Epithelial cell of proximal tubule (primary cell): ENCODE measurements around the gene LRRC4C. TPM values are rescaled to one million over a fixed set of nuclear protein-coding genes. Genes with fewer than 3 reads are reported as not detected.

Experiments
- DNase-seq: peaks from one replicate; pipeline ENCODE4 v3.0.0-alpha.2; 2011; ENCODE audit warnings: low read depth
- H3K4me3 ChIP-seq: 2 replicates; pipeline ENCODE4 v1.5.1; 2011; ENCODE audit warnings: low read depth, mild to moderate bottlenecking, low read length
- CTCF ChIP-seq: conservative IDR thresholded peaks from 2 replicates; pipeline ENCODE4 v1.5.1; 2012; ENCODE audit warnings: low read depth, mild to moderate bottlenecking, low read length
- total RNA-seq: library from RNA; depleted of rRNA; stranded (reverse); fragments of >200 nt; gene quantifications from 2 replicates; pipeline ENCODE4 v1.2.3, GENCODE V29; 2015

The LRRC4C gene
- total RNA-seq, 1 donor from 2014 or later: 0.12 TPM

- DNase-seq: no peak
- H3K4me3 ChIP-seq: no peak overlapping the region
- no peak for TF ChIP-seq CTCF
These were observed 140.0 kb downstream of the LRRC4C start for GRCh38 chr11:41319434-41319833.

GRCh38 chr11:41316751-41317150, 142.7 kb downstream of the LRRC4C start:
- no peak for TF ChIP-seq CTCF
- no peak overlapping the region for H3K4me3 ChIP-seq
- peak; percentile 82 for DNase-seq

GRCh38 chr11:41313226-41313625, 146.2 kb downstream of the LRRC4C start:
- DNase-seq: no peak
- no peak overlapping the region for H3K4me3 ChIP-seq
- TF ChIP-seq CTCF: no peak

- no peak overlapping the region for H3K4me3 ChIP-seq
- DNase-seq: no peak
- peak; percentile 49 for TF ChIP-seq CTCF
These were observed 149.7 kb downstream of the LRRC4C start for GRCh38 chr11:41309716-41310115.

GRCh38 chr11:41309111-41309522, 150.3 kb downstream of the LRRC4C start:
- no peak overlapping the region for H3K4me3 ChIP-seq
- no peak for DNase-seq
- TF ChIP-seq CTCF: no peak

GRCh38 chr11:41308286-41308685, 151.2 kb downstream of the LRRC4C start:
- no peak for TF ChIP-seq CTCF
- H3K4me3 ChIP-seq: no peak overlapping the region
- no peak for DNase-seq

- no peak for DNase-seq
- no peak overlapping the region for H3K4me3 ChIP-seq
- TF ChIP-seq CTCF: no peak
These were observed 152.0 kb downstream of the LRRC4C start for GRCh38 chr11:41307296-41308080.
